GM23338 (cell line): ENCODE measurements around the gene LUC7L. TPM values are rescaled to one million over a fixed set of nuclear protein-coding genes. Genes with fewer than 3 reads are reported as not detected.
A peak's percentile ranks its signal among the peaks of the same experiment; 100 is the strongest.

Experiments
- ATAC-seq: fragments of 200-7000 bp; cut with Tn5 transposase; 3 replicates; pipeline ENCODE4 v1.9.1; 2020
- DNase-seq: peaks from one replicate; pipeline ENCODE4 v3.0.0-alpha.2; 2015; ENCODE audit warnings: low spot score
- H2AFZ ChIP-seq: fragments of 200-600 bp; sonication (generic); 2 replicates; pipeline ENCODE4 v1.8.0; 2016; ENCODE audit warnings: antibody characterized with exemption, mild to moderate bottlenecking, moderate library complexity
- H3F3A ChIP-seq: fragments of 200-600 bp; sonication (generic); replicated peaks from 2 replicates; pipeline ENCODE4 v1.8.0; 2017; ENCODE audit warnings: antibody characterized with exemption, mixed run types, low read depth
- H3K27ac ChIP-seq: fragments of 200-600 bp; sonication (generic); 2 replicates; pipeline ENCODE4 v1.6.1; 2016; ENCODE audit warnings: low read depth
- H3K27me3 ChIP-seq: fragments of 200-600 bp; sonication (generic); 2 replicates; pipeline ENCODE4 v1.8.0; 2016; ENCODE audit warnings: mild to moderate bottlenecking, mixed run types, moderate library complexity; ENCODE audit not compliant: insufficient read depth
- H3K36me3 ChIP-seq: fragments of 200-600 bp; sonication (generic); 2 replicates; pipeline ENCODE4 v1.8.0; 2016; ENCODE audit warnings: mild to moderate bottlenecking; ENCODE audit not compliant: insufficient read depth
- H3K4me1 ChIP-seq: fragments of 200-600 bp; sonication (generic); 2 replicates; pipeline ENCODE4 v1.8.0; 2016; ENCODE audit warnings: mild to moderate bottlenecking, moderate library complexity; ENCODE audit not compliant: insufficient read depth
- H3K4me2 ChIP-seq: fragments of 200-600 bp; sonication (generic); 2 replicates; pipeline ENCODE4 v1.7.1; 2017; ENCODE audit warnings: mixed run types
- H3K4me3 ChIP-seq: fragments of 200-600 bp; sonication (generic); 2 replicates; pipeline ENCODE4 v1.6.1; 2016; ENCODE audit warnings: mixed run types
- H3K79me2 ChIP-seq: fragments of 200-600 bp; sonication (generic); replicated peaks from 2 replicates; pipeline ENCODE4 v1.8.0; 2017; ENCODE audit warnings: mild to moderate bottlenecking; ENCODE audit not compliant: insufficient read depth
- H3K9me2 ChIP-seq: fragments of 200-600 bp; sonication (generic); 2 replicates; pipeline ENCODE4 v1.8.0; 2017; ENCODE audit not compliant: insufficient read depth
- H4K20me1 ChIP-seq: fragments of 200-600 bp; sonication (generic); replicated peaks from 2 replicates; pipeline ENCODE4 v1.8.0; 2017; ENCODE audit warnings: mild to moderate bottlenecking; ENCODE audit not compliant: insufficient read depth
- H3K27ac Mint-ChIP-seq: 2 replicates; pipeline ENCODE4 v1.8.0; 2020; ENCODE audit warnings: inconsistent platforms, mild to moderate bottlenecking, moderate library complexity, mixed read lengths
- H3K27me3 Mint-ChIP-seq: 3 replicates; pipeline ENCODE4 v1.8.0; 2022; ENCODE audit warnings: low read depth, mild to moderate bottlenecking, moderate library complexity, mixed read lengths, inconsistent platforms; ENCODE audit not compliant: insufficient read depth, poor library complexity
- H3K36me3 Mint-ChIP-seq: 3 replicates; pipeline ENCODE4 v1.8.0; 2021; ENCODE audit warnings: low read depth, mild to moderate bottlenecking, inconsistent platforms, moderate library complexity, mixed read lengths
- H3K4me1 Mint-ChIP-seq: 3 replicates; pipeline ENCODE4 v1.8.0; 2020; ENCODE audit warnings: mild to moderate bottlenecking, inconsistent platforms, mixed read lengths
- H3K4me3 Mint-ChIP-seq: 3 replicates; pipeline ENCODE4 v1.8.0; 2021; ENCODE audit warnings: moderate library complexity, mild to moderate bottlenecking, inconsistent platforms, mixed read lengths
- H3K9me3 Mint-ChIP-seq: 3 replicates; pipeline ENCODE4 v1.8.0; 2020; ENCODE audit warnings: moderate library complexity, mild to moderate bottlenecking, inconsistent platforms, mixed read lengths
- CREB1 ChIP-seq: fragments of 250-450 bp; sonication (Bioruptor Pico); IDR thresholded peaks from 2 replicates; pipeline ENCODE4 v1.5.0; 2020; ENCODE audit warnings: low read depth, mild to moderate bottlenecking, moderate library complexity
- CTCF ChIP-seq, 2 experiments: fragments of 200-600 bp in 1 of 2; sonication (generic) in 1 of 2; conservative IDR thresholded peaks; 2 replicates each; pipeline versions ENCODE4 v1.5.1 to v1.6.1; 2016 to 2017; ENCODE audit warnings: antibody characterized with exemption in 2 of 2, low read depth in 2 of 2, mild to moderate bottlenecking in 2 of 2, moderate library complexity in 1 of 2
- ETS1 ChIP-seq: IDR thresholded peaks from 2 replicates; pipeline ENCODE4 v1.6.1; 2016; ENCODE audit warnings: antibody characterized with exemption
- EZH2 ChIP-seq: fragments of 200-600 bp; sonication (generic); IDR thresholded peaks from one replicate; pipeline ENCODE4 v1.8.0; 2017; ENCODE audit warnings: antibody characterized with exemption, mild to moderate bottlenecking, low read depth; ENCODE audit not compliant: unreplicated experiment
- EZH2phosphoT487 ChIP-seq: fragments of 200-600 bp; sonication (generic); IDR thresholded peaks from one replicate; pipeline ENCODE4 v1.8.1; 2018; ENCODE audit warnings: antibody characterized with exemption; ENCODE audit not compliant: unreplicated experiment
- JUNB ChIP-seq: IDR thresholded peaks from one replicate; pipeline ENCODE4 v1.6.1; 2016; ENCODE audit warnings: antibody characterized with exemption; ENCODE audit not compliant: unreplicated experiment
- NANOG ChIP-seq: IDR thresholded peaks from 2 replicates; pipeline ENCODE4 v1.6.1; 2016; ENCODE audit warnings: antibody characterized with exemption, borderline replicate concordance
- POLR2AphosphoS5 ChIP-seq: IDR thresholded peaks from 2 replicates; pipeline ENCODE4 v1.6.1; 2016; ENCODE audit warnings: antibody characterized with exemption, low read depth
- REST ChIP-seq: IDR thresholded peaks from one replicate; pipeline ENCODE4 v1.6.1; 2018; ENCODE audit warnings: antibody characterized with exemption; ENCODE audit not compliant: unreplicated experiment
- STAT1 ChIP-seq: IDR thresholded peaks from one replicate; pipeline ENCODE4 v1.6.1; 2016; ENCODE audit warnings: antibody characterized with exemption; ENCODE audit not compliant: unreplicated experiment
- ZNF114 ChIP-seq: fragments of 250-450 bp; sonication (Bioruptor Pico); IDR thresholded peaks from 2 replicates; pipeline ENCODE4 v1.5.0; 2020; ENCODE audit warnings: mild to moderate bottlenecking, moderate library complexity
- ZNF331 ChIP-seq: fragments of 250-450 bp; sonication (Bioruptor Pico); IDR thresholded peaks from 2 replicates; pipeline ENCODE4 v1.5.0; 2020; ENCODE audit warnings: low read depth, mild to moderate bottlenecking, moderate library complexity
- ZNF462 ChIP-seq: fragments of 250-450 bp; sonication (Bioruptor Pico); IDR thresholded peaks from 2 replicates; pipeline ENCODE4 v1.5.0; 2020; ENCODE audit warnings: mild to moderate bottlenecking, moderate library complexity
- polyA plus RNA-seq: library from polyadenylated mRNA; unstranded; fragments of >200 nt; fragmentation: Nextera tagmentation; extraction: Ambion mirVana; gene quantifications from 2 replicates; pipeline ENCODE4 v1.2.1, GENCODE V29; 2016
- total RNA-seq: library from RNA; depleted of rRNA; stranded (reverse); fragments of >200 nt; shearing (Covaris generic); gene quantifications from 2 replicates; pipeline ENCODE4 v1.2.3, GENCODE V29; 2014

LUC7L gene
- total and polyA plus RNA-seq, 2 experiments from 2014 or later: 114 to 151 TPM

- peaks cover 4% of the 10 kb centered on the region; the same call in 2 of the 3 replicates for H3K9me3 Mint-ChIP-seq
- peak within 1 kb of the TSS; percentile 44; the same call in 1 of the 3 replicates for H3K4me3 Mint-ChIP-seq
- ATAC-seq: no peak
Measured at GRCh38 chr16:152141-153128, 76.8 kb downstream of the LUC7L start, which contains the start of gene HBZ. TSS of gene HBZ (plus strand) at chr16:152644. CDS start at chr16:152910, 266 bp downstream.

More at GRCh38 chr16:152141-153128, 76.8 kb downstream of the LUC7L start, which contains the start of gene HBZ:
- Histone ChIP-seq H3K9me2 (no peaks in the 10 kb centered on the region), H2AFZ (no peak within 1 kb of the TSS), H4K20me1 (0 out of 2 replicates have a peak, but pooled peaks cover 3% of the 10 kb centered on the region), H3K4me2 (no peak within 1 kb of the TSS), H3K27ac (no peak within 1 kb of the TSS), H3K4me1 (peaks cover 5% of the 10 kb centered on the region; the same call in 1 of the 2 replicates), H3F3A (0 out of 2 replicates have a peak, but pooled peaks cover 6% of the 10 kb centered on the region), H3K27me3 (peaks cover 64% of the 10 kb centered on the region), H3K4me3 (no peak within 1 kb of the TSS), H3K79me2 (no peaks in the 10 kb centered on the region), H3K36me3 (no peaks in the 10 kb centered on the region)
- no peak within 1 kb of the TSS for H3K27ac Mint-ChIP-seq
- peaks cover 5% of the 10 kb centered on the region; the same call in 2 of the 3 replicates for H3K4me1 Mint-ChIP-seq
- no peaks in the 10 kb centered on the region for H3K36me3 Mint-ChIP-seq
- no peak for TF ChIP-seq ZNF331 (CRISPR knock-in tag)
- no peak for TF ChIP-seq ZNF114
- no peak for TF ChIP-seq ZNF462 (CRISPR knock-in tag)
- TF ChIP-seq CREB1: no peak
- TF ChIP-seq ETS1: no peak
- no peak for TF ChIP-seq NANOG
- TF ChIP-seq CTCF (conservative IDR thresholded peaks at IDR 0.05; ENCODE audit: low read depth in 2 of 2): no peak
- TF ChIP-seq JUNB: no peak
- TF ChIP-seq STAT1: no peak
- TF ChIP-seq EZH2: no peak
- no peak for TF ChIP-seq EZH2phosphoT487
- TF ChIP-seq REST: no peak
- no peak for TF ChIP-seq POLR2AphosphoS5
- DNase-seq: no peak
- peaks cover 34% of the 10 kb centered on the region for H3K27me3 Mint-ChIP-seq
